Measurements from ENCODE around the gene TOM1L2. TPM values are rescaled to one million over a fixed set of nuclear protein-coding genes. Genes with fewer than 3 reads are reported as not detected.

TOM1L2 gene
- 287 TPM for total RNA-seq
- long read RNA-seq, partial matches to known transcripts = 22 of 301 reads
- long read RNA-seq, other reads (novel, unspliced or antisense) = 278 of 301 reads

DNA sequence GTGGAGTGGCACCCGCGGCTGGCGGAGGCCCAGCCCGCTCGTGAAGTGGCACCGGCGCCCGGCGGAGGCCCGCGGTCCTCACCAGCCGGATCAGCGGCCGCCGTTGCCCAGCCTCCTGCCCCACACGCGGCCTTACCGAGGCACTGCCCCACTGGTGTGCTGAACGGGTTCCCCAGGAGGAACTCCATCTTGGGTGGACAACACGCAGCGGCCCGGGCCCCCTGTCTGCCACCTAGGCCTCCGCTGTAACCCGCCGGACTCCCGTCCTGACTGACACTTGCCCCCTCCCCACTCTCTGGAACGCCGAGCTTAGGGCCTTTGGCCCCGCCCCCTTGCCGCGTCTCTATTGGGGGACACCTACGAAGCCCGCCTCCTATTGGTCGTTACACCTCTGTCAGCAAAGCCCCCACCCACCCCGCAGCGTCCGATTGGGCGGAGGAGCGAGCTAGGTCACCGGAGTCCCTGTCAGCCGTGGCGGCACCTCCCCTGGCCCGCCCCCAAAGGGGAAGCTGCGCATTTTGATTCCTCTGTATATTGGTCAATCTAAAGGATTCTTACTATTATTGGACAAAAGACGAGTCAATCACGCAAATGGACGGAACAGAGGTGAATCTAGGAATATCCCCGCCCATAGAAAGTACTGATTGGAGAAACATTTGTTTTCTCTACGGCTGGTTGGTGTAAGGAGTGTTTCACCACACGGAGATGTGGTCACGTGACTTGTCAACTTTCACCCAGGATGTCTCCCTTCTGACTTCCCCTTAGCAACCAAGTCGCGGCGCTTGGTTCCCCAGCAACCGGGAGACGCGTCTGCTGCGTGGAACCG lies at the start of gene TOM1L2, which contains the start of gene DRC3:
Gene TOM1L2, minus strand, starts transcription at position 275 of the 826 bp plus-strand sequence. Its CDS starts 87 bp downstream, at position 188.
Gene DRC3, plus strand, starts transcription at position 737 of the 826 bp plus-strand sequence. CDS start 4,737 bp downstream, outside the sequence.
- intact Hi-C loops (cut with micrococcal nuclease) = loop anchor here (10.0 kb wide), 1 partner anchor 62 kb away; the partner anchor contains the start of genes ATPAF2 and GID4
- DNase-seq (peak; percentile 100), ATAC-seq (peak; percentile 96)

DNA sequence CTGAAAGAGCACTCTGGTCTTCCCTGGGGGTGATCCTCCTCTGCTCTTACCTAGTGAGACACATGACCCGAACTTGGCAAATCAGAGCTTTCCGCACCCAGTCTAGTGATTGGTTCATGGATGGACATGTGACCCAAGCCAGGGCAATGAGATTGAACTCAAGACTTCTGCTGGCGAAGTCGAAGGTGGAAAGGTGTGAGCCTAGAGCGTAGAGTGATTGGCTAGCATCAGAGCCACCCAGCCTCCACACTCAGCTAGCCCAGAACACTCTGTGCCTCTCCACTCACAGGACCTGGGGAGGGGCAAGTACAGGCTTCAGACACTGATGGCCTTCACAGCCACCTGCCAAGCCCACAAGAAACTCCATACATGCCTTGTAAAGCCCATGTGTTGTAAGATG lies 49.2 kb upstream of the TOM1L2 start:
- intact Hi-C loops (cut with micrococcal nuclease) = no loop called here
- no peak for ATAC-seq
- DNase-seq = no peak

DNA sequence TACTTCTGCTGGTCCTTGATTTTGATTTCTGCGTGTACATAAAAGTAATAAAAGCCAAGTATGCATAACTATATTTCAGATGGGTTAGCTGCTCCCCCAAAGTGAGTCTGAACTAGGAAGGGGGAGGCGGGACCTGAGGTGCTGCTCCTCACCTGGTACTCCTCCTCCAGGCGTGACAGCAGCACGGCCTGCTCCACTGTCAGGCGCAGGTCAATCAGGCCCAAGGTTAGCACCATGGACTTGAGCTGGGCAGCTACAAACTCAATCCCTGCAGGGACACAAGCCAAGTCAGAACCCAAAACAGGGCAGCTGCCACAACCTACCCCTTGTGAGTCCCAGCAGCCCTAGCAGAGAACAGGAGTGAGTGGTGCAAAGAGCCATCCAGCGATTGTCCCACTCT lies 48.8 kb upstream of the TOM1L2 start:
- intact Hi-C loops (cut with micrococcal nuclease) = no loop called here
- ATAC-seq (no peak), DNase-seq (no peak)

DNA sequence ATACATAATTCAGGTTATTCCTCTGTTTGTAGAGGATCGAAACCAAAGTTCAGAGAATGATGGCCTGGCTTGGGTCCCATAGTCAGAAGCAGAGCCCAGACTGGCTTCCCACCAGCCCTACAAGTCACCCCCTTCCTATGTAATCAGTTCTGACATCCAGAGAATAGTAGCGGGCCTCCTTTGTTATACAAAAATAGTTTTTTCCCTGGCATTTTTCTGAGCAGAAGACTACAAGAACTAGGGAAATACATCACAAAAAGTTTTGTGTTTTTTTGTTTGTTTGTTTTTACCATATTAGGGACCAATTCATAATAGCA lies 47.6 kb upstream of the TOM1L2 start:
- DNase-seq = no peak
- intact Hi-C loops (cut with micrococcal nuclease) = loop anchor here (10.0 kb wide), 1 partner anchor 95 kb away; no protein-coding TSS in a partner anchor
- no peak for ATAC-seq

DNA sequence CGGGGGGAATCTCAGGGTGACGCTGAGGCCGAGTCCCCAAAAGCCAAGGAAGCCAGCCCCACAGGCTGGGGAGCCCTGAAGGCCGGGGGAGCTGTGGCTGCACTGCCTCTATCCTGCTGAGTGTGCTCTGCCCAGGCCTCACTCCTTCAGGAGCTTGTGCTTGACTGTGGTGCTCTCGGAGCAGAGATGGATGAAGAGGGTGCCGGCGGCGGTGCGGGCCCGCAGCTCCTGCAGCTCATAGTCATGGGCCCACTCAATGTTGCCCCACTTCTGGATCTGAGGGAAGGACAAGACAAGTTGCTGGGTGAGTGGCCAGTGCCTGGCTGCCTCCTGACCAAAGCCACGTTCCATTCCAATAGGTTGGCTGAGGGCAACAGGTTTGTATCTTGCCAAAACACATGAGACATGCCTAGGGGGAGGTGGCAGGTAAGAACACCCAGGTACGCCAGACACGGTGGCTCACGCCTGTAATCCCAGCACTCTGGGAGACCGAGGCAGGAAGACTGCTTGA lies 46.3 kb upstream of the TOM1L2 start:
- DNase-seq (no peak), ATAC-seq (peak; percentile 9)
- intact Hi-C loops (cut with micrococcal nuclease) = loop anchor here (10.0 kb wide), 1 partner anchor 94 kb away; no protein-coding TSS in a partner anchor

DNA sequence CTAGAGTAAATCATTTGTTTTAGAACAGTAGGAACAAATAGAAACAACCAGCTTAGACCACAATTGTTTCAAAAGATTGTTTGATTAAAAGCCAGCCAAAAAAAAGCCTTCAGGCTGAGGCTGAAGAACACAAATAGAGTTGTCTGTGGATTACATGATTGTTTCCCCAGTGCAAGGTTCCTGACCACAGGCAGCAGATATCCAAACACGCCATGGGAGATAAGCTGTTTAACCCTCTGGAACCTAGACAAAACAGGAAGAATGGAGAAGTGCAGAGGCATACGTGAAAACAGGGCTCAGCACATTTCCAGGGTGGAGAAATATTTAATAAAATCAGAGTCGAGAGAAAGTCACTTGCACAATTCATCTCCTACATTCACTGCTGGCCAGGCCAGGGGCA lies 45.8 kb upstream of the TOM1L2 start:
- peak; percentile 39 for ATAC-seq
- intact Hi-C loops (cut with micrococcal nuclease) = loop anchor here (10.0 kb wide), 1 partner anchor 93 kb away; no protein-coding TSS in a partner anchor

DNA sequence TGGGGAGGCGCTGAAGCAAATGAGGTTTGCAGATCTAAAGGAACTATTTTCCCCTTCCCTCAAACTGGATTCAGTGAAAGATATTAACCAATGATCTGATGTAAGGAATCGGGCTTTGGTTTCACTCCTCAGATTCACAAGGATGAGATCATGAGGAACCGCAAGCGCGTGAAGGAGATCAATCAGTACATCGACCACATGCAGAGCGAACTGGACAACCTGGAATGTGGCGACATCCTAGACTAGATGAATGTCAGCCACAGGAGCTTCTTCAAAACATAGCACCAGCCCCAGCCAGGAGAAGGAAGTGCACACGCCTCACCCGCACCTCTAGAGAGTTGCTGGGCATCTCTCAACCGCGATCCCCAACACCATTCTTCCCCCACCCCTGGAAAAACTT lies 44.2 kb upstream of the TOM1L2 start:
- DNase-seq = no peak
- intact Hi-C loops (cut with micrococcal nuclease) = loop anchor here (10.0 kb wide), 1 partner anchor 92 kb away; no protein-coding TSS in a partner anchor
- ATAC-seq = no peak

More for the DNA sequence above, 45.8 kb upstream of the TOM1L2 start:
- DNase-seq = no peak

DNA sequence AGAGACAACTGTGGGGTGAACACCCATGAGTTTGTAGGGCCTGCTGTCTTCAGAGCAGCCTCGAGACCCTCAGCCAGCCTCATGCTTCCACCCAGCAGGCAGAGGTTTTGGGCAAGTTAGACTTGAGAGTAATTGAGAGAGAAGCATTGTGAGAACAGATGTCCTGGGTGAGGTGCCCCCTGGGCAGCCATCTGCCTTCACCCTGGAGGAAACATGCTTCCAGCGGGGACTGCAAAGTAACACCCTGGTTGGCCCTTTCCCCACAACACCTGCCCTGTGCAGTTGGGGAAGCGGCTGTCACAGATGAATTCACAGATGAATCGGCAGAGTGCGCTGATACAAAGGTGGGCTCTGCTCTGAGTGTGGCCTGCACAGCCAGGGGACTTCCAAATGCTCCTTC lies 43.4 kb upstream of the TOM1L2 start:
- intact Hi-C loops (cut with micrococcal nuclease) = loop anchor here (10.0 kb wide), 1 partner anchor 91 kb away; no protein-coding TSS in a partner anchor
- ATAC-seq (no peak), DNase-seq (no peak)

DNA sequence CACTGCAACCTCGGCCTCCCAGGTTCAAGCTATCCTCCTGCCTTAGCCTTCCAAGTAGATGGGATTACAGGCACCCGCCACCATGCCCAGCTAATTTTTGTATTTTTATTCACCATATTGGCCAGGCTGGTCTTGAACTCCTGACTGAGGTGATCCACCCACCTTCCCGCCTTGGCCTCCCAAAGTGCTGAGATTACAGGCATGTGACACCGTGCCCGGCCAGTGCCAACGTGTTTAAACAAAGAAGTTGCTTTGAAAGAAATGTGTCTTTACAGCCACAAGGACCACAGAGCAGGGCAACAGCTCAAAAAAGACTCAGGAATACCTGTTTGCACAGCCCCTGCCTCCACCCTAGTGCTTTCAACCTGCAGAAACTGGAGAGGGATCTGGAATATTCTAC lies 41.8 kb upstream of the TOM1L2 start:
- ATAC-seq = no peak
- intact Hi-C loops (cut with micrococcal nuclease) = loop anchor here (10.0 kb wide), 1 partner anchor 89 kb away; no protein-coding TSS in a partner anchor
- no peak for DNase-seq

DNA sequence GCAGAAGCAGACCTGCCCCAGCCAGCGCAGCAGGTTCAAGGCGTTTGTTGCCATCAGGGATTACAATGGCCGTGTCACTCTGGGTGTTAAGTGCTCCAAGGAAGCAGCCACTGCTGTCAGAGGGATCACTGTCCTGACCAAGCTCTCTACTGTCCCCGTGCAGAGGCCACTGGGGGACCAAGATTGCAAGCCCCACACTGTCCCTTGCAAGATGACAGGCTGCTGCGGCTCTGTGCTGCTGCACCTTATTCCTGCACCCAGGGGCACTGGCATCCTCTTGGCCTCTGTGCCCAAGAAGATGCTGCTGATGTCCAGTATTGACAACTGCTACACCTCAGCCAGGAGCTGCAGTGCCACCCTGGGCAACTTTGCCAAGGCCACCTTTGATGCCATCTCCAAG lies 39.1 kb upstream of the TOM1L2 start:
- intact Hi-C loops (cut with micrococcal nuclease) = loop anchor here (10.0 kb wide), 1 partner anchor 86 kb away; no protein-coding TSS in a partner anchor
- no peak for ATAC-seq

DNA sequence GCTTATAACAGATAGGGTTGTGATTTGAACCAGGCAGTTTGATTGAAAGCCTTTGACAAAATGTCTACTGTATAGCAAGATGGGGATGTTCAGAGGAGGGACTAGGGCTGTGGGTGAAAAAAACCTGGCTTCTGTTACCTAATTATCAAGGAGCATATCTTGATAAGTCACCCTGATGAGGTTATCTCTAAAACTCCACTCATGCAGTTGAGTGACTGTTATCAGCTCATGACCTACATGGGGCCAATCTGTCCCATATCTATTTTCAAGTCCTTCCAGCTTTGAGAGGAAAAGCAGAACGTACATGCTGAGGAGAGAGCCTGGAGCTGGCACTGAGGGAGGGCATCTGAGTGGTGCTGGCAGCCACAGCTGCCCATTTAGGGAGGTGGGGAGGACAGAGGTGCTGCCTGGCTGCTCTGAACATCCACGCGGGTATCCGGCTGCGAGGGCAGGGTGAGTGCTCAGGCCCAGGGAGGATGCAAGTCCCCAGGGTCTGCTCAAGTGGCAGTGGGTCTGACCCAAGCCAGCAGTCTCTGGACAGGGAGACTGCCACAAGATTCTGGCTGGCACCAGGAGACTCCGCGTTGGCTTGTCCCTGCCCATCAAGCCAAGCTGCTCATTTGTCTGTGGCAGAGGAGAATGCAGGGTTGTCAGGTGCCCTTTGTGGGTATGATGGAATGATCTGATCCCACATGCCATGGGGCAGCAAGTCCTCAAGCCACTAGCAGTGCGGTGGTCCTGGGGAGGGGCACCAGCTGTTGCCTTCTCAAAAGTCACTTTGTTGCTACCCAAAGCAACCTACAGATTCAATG lies 37.6 kb upstream of the TOM1L2 start:
- peak; percentile 68 for DNase-seq
- intact Hi-C loops (cut with micrococcal nuclease) = loop anchor here (10.0 kb wide), 1 partner anchor 85 kb away; no protein-coding TSS in a partner anchor
- peak; percentile 89 for ATAC-seq

More for the DNA sequence above, 39.1 kb upstream of the TOM1L2 start:
- no peak for DNase-seq

DNA sequence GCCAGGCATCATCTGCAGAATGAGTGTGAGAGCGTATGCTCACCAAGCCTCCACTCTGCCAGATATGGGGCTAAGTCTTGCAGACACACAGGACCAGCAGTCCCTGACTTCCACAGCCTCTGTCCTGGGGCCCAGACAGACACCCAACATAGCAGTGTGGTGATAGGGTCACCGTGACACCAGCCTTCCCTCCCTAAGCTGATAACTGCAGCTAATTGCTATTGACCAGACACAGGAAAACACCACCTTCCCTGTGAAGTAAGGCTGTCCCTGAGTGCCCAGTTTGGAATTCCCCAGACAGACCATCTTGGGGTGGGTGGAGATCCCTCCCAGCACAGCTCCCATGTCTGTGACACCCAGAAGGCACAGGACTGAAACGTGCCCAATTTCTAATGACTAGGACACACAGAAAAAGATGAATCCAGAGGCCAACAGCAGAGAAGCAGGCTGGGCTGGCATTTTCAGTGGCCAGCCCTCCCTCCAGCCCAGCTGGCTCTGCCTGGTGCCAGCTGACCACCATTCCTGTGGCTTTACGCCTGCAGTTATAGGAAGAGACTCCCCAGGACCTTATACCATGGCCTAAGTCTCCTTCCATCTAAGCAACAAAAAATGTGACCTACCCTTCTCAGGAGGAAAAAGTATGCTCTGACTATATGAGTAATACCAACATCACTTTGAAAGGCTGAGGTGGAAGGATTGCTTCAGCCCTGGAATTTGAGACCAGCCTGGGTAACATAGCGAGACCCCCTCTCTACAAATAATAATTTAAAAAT lies 36.5 kb upstream of the TOM1L2 start:
- intact Hi-C loops (cut with micrococcal nuclease) = no loop called here
- ATAC-seq (peak; percentile 22), DNase-seq (no peak)

DNA sequence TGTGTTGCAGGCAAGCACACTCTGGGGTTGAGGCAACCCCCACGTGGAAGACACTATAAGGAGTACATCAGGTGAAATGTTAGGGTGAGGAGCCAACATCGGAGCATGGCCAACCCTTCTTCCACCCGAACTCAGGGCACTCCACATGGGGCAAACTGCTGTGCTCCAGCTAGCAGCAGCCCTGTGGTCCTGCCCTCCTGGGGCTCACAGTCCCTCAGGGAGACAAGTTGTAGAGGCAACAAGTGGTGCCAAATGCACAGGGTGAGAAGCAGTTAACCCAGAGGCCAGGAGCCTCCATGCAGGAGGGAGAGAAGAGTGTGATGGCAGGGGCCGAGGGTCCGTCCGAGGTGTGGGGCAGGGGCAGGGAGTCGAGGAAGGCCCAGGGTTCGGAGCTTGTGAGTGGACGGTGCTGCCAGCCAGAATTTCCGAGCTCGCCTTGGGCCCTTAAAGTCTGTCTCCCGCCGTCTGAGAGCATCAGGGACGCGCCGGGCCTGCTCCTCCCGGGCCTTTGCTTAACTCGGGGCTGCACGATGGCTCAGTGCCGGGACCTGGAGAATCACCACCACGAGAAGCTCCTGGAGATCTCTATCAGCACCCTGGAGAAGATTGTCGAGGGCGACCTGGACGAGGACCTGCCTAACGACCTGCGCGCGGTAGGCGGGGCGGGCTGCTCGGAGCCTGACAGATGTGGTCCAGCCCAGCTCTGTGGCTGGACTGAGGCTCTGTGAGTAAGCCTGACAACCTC lies 34.5 kb upstream of the TOM1L2 start:
- intact Hi-C loops (cut with micrococcal nuclease) = no loop called here
- DNase-seq (no peak), ATAC-seq (no peak)

DNA sequence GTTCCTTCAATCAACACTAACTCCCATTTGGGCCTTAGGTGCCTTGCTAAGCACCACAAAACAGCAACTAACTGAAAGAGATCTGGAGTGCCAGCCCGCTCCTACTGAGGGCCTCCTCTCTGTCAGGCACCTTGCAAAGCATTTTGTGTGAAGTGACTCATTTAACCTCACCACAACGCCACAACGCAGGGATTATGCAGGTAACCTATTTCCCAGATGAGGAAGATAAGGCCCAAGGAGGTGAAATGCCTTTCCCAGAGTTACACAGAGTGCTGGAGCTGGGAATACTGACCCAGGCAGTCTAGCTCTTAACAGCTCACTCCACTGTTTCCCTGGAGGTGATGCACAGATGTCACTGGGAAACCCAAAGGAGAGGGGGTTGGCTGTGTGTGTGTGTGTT lies 33.3 kb upstream of the TOM1L2 start:
- intact Hi-C loops (cut with micrococcal nuclease) = no loop called here
- DNase-seq = no peak
- ATAC-seq = no peak

DNA sequence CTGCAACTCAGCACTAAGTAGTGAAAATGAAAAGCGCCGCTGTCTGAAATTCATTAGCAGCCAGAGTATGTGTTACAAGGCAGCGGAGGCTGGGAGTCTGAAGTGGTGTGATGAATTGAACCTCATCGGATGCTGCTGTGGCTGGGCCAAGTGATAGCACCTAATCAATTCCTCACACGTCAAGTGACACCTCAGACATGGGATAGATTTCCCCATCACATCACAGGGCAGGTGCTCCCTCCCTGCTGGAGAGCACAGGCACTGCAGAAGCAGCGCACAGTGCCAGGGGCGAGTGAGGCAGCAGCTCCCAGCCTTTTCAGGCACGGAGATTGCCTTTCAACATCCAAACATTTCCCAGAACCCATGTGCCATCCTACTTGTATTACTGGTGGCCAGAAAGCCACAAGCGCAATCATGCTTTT lies 32.7 kb upstream of the TOM1L2 start:
- intact Hi-C loops (cut with micrococcal nuclease) = no loop called here
- ATAC-seq (peak; percentile 62), DNase-seq (peak; percentile 43)

DNA sequence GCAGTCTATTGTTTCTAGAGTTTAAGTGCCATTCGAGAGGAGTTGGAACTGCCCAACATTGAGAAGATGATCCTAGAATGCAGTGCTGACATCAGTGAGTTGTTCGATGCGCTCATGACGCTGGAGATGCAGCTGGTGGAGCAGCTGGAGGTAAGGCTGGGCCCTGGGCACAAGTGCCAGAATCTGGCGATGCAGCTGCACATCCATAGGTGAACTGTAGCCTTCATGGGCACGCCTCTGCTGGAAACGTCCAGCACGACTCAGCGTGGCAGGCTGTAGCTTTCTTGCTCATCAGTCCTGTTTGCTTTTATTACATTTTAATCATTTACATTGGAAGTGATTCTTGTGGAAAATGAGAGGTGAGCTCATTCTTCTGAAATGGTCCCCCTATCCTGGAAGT lies 32.1 kb upstream of the TOM1L2 start:
- ATAC-seq (no peak), DNase-seq (no peak)
- intact Hi-C loops (cut with micrococcal nuclease) = no loop called here

DNA sequence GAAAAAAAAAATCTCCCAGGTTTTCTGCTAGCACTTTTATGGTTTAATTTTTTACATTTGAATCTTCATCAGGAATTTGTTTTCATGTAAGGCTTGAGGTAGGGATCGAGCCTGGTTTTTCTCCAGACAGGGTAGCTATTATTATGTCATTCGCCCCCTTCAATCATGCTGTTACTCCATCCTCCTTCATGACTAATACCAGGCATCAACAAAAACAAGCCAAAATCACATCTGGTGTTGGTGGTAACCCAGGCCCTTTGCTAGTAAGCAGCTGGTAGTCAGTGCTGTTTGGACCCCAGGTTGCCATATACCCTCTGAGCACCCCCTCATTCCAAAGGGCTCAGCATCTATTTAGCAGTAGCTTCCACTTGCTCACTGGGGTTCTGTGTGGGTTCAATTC lies 30.0 kb upstream of the TOM1L2 start:
- ATAC-seq (no peak), DNase-seq (no peak)
- intact Hi-C loops (cut with micrococcal nuclease) = no loop called here

DNA sequence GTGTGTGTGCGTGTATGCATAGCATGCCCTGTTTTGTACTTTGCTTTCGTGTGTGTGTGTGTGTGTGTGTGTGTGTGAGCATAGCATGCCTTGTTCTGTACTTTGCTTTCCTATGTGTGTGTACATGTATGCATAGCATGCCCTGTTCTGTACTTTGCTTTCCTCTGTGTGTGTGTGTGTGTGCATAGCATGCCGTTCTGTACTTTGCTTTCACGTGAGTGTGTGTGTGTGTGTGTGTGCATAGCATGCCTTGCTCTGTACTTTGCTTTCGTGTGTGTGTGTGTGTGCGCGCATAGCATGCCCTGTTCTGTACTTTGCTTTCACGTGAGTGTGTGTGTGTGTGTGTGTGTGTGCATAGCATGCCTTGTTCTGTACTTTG lies 27.8 kb upstream of the TOM1L2 start:
- ATAC-seq (no peak), DNase-seq (no peak)
- intact Hi-C loops (cut with micrococcal nuclease) = no loop called here

Measured in left ventricle myocardium superior (tissue), 1 donor.